Hepatocyte (in vitro differentiated cells): Measurements from ENCODE around the gene STK39. TPM values are rescaled to one million over a fixed set of nuclear protein-coding genes. Genes with fewer than 3 reads are reported as not detected.

Source experiments
- DNase-seq: peaks from one replicate; pipeline ENCODE4 v3.0.0-alpha.2; 2016; ENCODE audit warnings: low spot score
- H2AFZ ChIP-seq: fragments of 200-600 bp; sonication (generic); 2 replicates; pipeline ENCODE4 v1.6.0; 2016; ENCODE audit warnings: antibody characterized with exemption, mild to moderate bottlenecking
- H3K27ac ChIP-seq: fragments of 200-600 bp; sonication (generic); 2 replicates; pipeline ENCODE4 v1.5.1; 2016; ENCODE audit warnings: mild to moderate bottlenecking
- H3K27me3 ChIP-seq: fragments of 200-600 bp; sonication (generic); 2 replicates; pipeline ENCODE4 v1.6.1; 2016
- H3K36me3 ChIP-seq: fragments of 200-600 bp; sonication (generic); replicated peaks from 2 replicates; pipeline ENCODE4 v1.5.1; 2016; ENCODE audit warnings: low read depth; ENCODE audit not compliant: insufficient read depth
- H3K4me1 ChIP-seq: fragments of 200-600 bp; sonication (generic); 2 replicates; pipeline ENCODE4 v1.5.1; 2016; ENCODE audit warnings: mild to moderate bottlenecking, moderate library complexity; ENCODE audit not compliant: insufficient read depth
- H3K4me2 ChIP-seq: fragments of 200-600 bp; sonication (generic); 2 replicates; pipeline ENCODE4 v1.6.0; 2016
- H3K4me3 ChIP-seq: fragments of 200-600 bp; sonication (generic); 2 replicates; pipeline ENCODE4 v1.5.1; 2016; ENCODE audit warnings: mild to moderate bottlenecking
- H3K79me2 ChIP-seq: fragments of 200-600 bp; sonication (generic); 2 replicates; pipeline ENCODE4 v1.6.0; 2017; ENCODE audit warnings: mild to moderate bottlenecking
- H3K9me2 ChIP-seq: fragments of 200-600 bp; sonication (generic); replicated peaks from 2 replicates; pipeline ENCODE4 v1.6.0; 2017; ENCODE audit warnings: mild to moderate bottlenecking; ENCODE audit not compliant: insufficient read depth
- H3K9me3 ChIP-seq: fragments of 200-600 bp; sonication (generic); 2 replicates; pipeline ENCODE4 v1.5.1; 2016; ENCODE audit warnings: low read depth, mild to moderate bottlenecking
- H4K20me1 ChIP-seq: fragments of 200-600 bp; sonication (generic); 2 replicates; pipeline ENCODE4 v1.6.0; 2016; ENCODE audit warnings: mild to moderate bottlenecking; ENCODE audit not compliant: insufficient read depth, poor library complexity, severe bottlenecking
- EZH2 ChIP-seq: fragments of 200-600 bp; sonication (generic); IDR thresholded peaks from 2 replicates; pipeline ENCODE4 v1.6.1; 2016; ENCODE audit warnings: antibody characterized with exemption, mild to moderate bottlenecking, borderline replicate concordance
- EZH2phosphoT487 ChIP-seq: fragments of 200-600 bp; sonication (generic); IDR thresholded peaks from one replicate; pipeline ENCODE4 v1.6.1; 2018; ENCODE audit warnings: antibody characterized with exemption, mild to moderate bottlenecking, low read depth, moderate library complexity; ENCODE audit not compliant: unreplicated experiment, severe bottlenecking
- WGBS: methylation state at CpG from one replicate; pipeline ENCODE4 v1.1.6; 2016; ENCODE audit warnings: low lambda C conversion rate; ENCODE audit errors: missing lambda C conversion rate; 5-methylcytosine and 5-hydroxymethylcytosine counted together
- polyA plus RNA-seq: library from polyadenylated mRNA; unstranded; fragments of >200 nt; fragmentation: Nextera tagmentation; extraction: Ambion mirVana; gene quantifications from 2 replicates; pipeline ENCODE4 v1.2.1, GENCODE V29; 2016
- total RNA-seq: library from RNA; depleted of rRNA; stranded (reverse); fragments of >200 nt; gene quantifications from 2 replicates; pipeline ENCODE4 v1.2.3, GENCODE V29; 2014
- TF ChIP-seq, protein P1 (sequence below): fragments of 200-600 bp; sonication (generic); IDR thresholded peaks from 2 replicates; pipeline ENCODE4 v1.5.1; 2016; ENCODE audit warnings: antibody characterized with exemption, mild to moderate bottlenecking; ENCODE audit not compliant: poor library complexity

Gene STK39
- total and polyA plus RNA-seq, 2 experiments from 2014 or later = 26.9 to 39.4 TPM

DNA sequence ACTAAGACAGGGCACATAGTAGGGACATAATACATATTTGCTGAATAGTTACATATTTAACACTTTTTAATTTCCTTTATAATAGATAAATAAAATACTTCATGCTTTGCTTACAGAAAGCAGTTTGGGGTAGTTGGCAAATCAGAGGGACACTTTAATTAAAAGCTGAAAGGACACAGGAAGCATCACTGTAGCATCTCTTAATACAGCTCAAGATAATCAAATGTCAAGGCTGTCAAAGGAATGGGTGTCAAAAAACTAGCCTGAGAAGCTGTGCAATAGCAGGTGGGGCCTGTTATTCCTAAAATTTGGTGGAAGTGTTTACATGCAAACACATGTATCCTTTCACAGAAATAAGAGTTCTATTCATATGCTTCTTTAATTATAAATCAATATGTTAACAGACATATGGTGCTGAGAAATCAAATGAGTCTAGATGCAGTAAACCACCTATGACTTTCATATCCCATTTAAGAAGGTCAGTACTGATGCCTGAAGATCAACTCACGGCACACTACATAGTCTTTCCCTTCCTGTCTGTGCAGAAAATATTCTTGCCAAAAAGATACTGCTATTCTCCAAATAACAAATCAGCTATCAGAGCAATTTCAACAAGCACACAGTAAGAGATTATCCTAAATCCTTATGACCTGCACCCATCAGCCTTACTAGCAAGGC lies 174.6 kb downstream of the STK39 start:
- Histone ChIP-seq H3K4me2 (no peak overlapping the region), H3K9me3 (no peaks in the 10 kb centered on the region), H3K79me2 (no peaks in the 10 kb centered on the region), H3K36me3 (no peaks in the 10 kb centered on the region), H3K4me1 (no peaks in the 10 kb centered on the region), H3K4me3 (no peak overlapping the region), H4K20me1 (peaks cover 3% of the 10 kb centered on the region), H2AFZ (no peak overlapping the region), H3K27ac (no peak overlapping the region), H3K9me2 (no peaks in the 10 kb centered on the region), H3K27me3 (no peaks in the 10 kb centered on the region)
- WGBS = 73% methylated on average over 1 of the region's 1 CpG
- no peak for TF ChIP-seq EZH2phosphoT487
- no peak for TF ChIP-seq EZH2
- TF ChIP-seq, protein P1, sequence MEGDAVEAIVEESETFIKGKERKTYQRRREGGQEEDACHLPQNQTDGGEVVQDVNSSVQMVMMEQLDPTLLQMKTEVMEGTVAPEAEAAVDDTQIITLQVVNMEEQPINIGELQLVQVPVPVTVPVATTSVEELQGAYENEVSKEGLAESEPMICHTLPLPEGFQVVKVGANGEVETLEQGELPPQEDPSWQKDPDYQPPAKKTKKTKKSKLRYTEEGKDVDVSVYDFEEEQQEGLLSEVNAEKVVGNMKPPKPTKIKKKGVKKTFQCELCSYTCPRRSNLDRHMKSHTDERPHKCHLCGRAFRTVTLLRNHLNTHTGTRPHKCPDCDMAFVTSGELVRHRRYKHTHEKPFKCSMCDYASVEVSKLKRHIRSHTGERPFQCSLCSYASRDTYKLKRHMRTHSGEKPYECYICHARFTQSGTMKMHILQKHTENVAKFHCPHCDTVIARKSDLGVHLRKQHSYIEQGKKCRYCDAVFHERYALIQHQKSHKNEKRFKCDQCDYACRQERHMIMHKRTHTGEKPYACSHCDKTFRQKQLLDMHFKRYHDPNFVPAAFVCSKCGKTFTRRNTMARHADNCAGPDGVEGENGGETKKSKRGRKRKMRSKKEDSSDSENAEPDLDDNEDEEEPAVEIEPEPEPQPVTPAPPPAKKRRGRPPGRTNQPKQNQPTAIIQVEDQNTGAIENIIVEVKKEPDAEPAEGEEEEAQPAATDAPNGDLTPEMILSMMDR = no peak
- no peak for DNase-seq

DNA sequence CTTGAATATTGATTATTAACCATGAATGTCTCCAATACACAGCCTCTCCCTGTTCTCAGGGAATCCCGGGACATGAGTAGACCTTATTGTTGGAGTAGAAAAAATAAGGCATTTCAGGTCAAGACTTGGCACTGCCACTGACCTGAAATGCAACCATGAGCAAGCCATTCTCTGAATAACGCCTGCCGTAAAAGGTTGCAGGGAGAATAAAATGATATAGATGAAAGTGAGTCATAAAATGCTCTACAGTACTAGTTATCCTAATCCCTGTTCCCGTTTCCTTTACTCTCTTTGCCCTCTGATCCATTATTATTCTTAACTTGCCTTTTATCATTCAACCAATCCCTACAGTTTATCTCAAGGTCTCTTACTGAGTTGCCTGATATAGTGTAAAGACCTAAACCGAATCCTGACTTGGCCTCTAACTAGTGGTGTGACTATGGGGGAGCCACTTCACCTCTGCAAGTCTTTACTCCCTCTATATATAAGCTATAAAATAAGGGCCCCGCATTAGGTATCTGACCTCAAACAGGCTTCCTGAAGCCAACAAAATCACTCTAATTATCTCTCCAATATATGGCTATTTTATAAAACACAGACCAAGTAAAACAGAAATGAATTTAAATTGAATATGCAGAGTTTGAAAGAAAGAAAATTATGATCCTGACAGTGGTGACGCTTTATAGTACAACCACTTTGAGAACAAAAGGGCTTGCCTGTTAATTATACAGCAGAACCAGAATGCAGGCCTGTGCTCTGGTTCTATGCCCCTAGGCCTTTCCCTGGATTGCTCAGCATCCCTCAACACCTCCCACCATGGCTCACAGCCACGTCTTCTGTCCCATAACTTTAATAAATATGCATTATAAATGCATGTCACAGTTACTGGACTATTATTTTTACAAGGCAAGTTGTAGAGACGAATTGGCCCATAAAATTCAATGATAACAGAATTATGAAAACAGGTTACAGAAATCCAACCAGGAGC lies 183.1 kb downstream of the STK39 start:
- no peaks in the 10 kb centered on the region for H3K79me2 ChIP-seq
- no peaks in the 10 kb centered on the region for H3K9me3 ChIP-seq
- DNase-seq = no peak
- H2AFZ ChIP-seq = no peak overlapping the region
- 76% methylated on average over 9 of the region's 9 CpGs for WGBS
- H4K20me1 ChIP-seq = no peaks in the 10 kb centered on the region
- H3K4me3 ChIP-seq = no peak overlapping the region
- TF ChIP-seq, protein P1 = no peak
- TF ChIP-seq EZH2phosphoT487 (no peak), EZH2 (no peak)
- no peaks in the 10 kb centered on the region for H3K36me3 ChIP-seq
- no peaks in the 10 kb centered on the region for H3K27me3 ChIP-seq
- no peaks in the 10 kb centered on the region for H3K9me2 ChIP-seq
- no peak overlapping the region for H3K27ac ChIP-seq
- H3K4me2 ChIP-seq = no peak overlapping the region
- no peaks in the 10 kb centered on the region for H3K4me1 ChIP-seq

GRCh38 chr2:168062936-168063335 lies 184.5 kb downstream of the STK39 start:
- H3K4me2 ChIP-seq = no peak overlapping the region
- no peaks in the 10 kb centered on the region for H4K20me1 ChIP-seq
- no peaks in the 10 kb centered on the region for H3K79me2 ChIP-seq
- H2AFZ ChIP-seq = no peak overlapping the region
- WGBS = 96% methylated on average over 3 of the region's 3 CpGs
- no peaks in the 10 kb centered on the region for H3K9me2 ChIP-seq
- no peaks in the 10 kb centered on the region for H3K4me1 ChIP-seq
- no peaks in the 10 kb centered on the region for H3K36me3 ChIP-seq
- TF ChIP-seq, protein P1 = no peak
- no peak for TF ChIP-seq EZH2
- no peak for TF ChIP-seq EZH2phosphoT487
- no peaks in the 10 kb centered on the region for H3K27me3 ChIP-seq
- no peak overlapping the region for H3K4me3 ChIP-seq
- no peak for DNase-seq
- no peak overlapping the region for H3K27ac ChIP-seq
- H3K9me3 ChIP-seq = no peaks in the 10 kb centered on the region
